GM12892 (cell line): ENCODE data around the gene CAMKK1.

Source experiments
- POLR2A ChIP-seq: IDR thresholded peaks from 2 replicates; pipeline ENCODE4 v1.6.1; 2011; ENCODE audit warnings: low read depth, low read length, control low read depth
- TAF1 ChIP-seq: IDR thresholded peaks from 2 replicates; pipeline ENCODE4 v1.6.1; 2011; ENCODE audit warnings: low read depth, mild to moderate bottlenecking, control low read depth, low read length, borderline replicate concordance

DNA sequence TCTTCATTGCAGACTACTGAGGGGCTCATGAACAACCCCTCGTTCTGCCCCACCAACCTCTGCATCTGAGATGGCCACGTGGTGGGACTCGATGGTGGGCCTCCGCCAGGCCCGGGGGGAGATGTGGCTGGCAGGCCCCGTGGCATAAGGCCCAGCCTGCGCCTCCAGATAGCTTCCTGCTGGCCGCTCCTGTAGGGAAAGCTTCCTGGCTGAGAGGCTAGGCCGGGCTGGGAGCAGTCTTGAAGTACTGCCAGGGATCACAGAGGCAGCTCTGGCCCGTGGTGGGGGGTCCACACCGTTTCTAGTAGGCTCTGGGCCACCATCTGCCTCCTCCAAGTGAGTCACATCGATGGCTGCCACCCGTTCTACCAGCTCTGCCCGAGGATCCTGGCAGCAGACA, 7.6 kb downstream of the CAMKK1 start:
- TF ChIP-seq TAF1, result no peak
- no peak for TF ChIP-seq POLR2A
